ENCODE data around the gene SGCA. TPM values are rescaled to one million over a fixed set of nuclear protein-coding genes. Genes with fewer than 3 reads are reported as not detected.

The SGCA gene
- total and polyA plus RNA-seq, 10 of the 15 experiments (the other 5 are each of a cell fraction or from before 2014, with no cell fraction given), result 0.13 to 2.2 (median 0.50) TPM; not detected in 2

- TF ChIP-seq, protein P1, sequence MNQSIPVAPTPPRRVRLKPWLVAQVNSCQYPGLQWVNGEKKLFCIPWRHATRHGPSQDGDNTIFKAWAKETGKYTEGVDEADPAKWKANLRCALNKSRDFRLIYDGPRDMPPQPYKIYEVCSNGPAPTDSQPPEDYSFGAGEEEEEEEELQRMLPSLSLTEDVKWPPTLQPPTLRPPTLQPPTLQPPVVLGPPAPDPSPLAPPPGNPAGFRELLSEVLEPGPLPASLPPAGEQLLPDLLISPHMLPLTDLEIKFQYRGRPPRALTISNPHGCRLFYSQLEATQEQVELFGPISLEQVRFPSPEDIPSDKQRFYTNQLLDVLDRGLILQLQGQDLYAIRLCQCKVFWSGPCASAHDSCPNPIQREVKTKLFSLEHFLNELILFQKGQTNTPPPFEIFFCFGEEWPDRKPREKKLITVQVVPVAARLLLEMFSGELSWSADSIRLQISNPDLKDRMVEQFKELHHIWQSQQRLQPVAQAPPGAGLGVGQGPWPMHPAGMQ (IDR thresholded peaks at IDR 0.05; ENCODE audit: borderline replicate concordance), result no peak
- TF ChIP-seq NR2F1 (conservative IDR thresholded peaks at IDR 0.05), result no peak
- TF ChIP-seq ZNF24 (IDR thresholded peaks at IDR 0.05), result no peak
- peak; percentile 61 to 69 (median 65) for TF ChIP-seq CTCF (IDR thresholded peaks at IDR 0.05 in 2 of 3, conservative IDR thresholded peaks at IDR 0.05 in 1 of 3; ENCODE audit: control insufficient read depth in 2 of 3, extremely low read depth in 1 of 3, insufficient read depth in 1 of 3, low read depth in 3 of 3, low read length in 3 of 3)
- no peak for TF ChIP-seq CEBPB (IDR thresholded peaks at IDR 0.05; ENCODE audit: borderline replicate concordance in 1 of 2, low read depth in 2 of 2, low read length in 2 of 2)
- TF ChIP-seq MYC (IDR thresholded peaks at IDR 0.05; ENCODE audit: insufficient read depth, insufficient read length, insufficient replicate concordance, low read length, severe bottlenecking), result no peak
- no peak for TF ChIP-seq E4F1 (IDR thresholded peaks at IDR 0.05; ENCODE audit: borderline replicate concordance, partially characterized antibody)
- no peak for TF ChIP-seq TCF3 (IDR thresholded peaks at IDR 0.05; ENCODE audit: borderline replicate concordance, insufficient read depth, low read depth, low read length)
- no peak for TF ChIP-seq E2F4 (IDR thresholded peaks at IDR 0.05; ENCODE audit: low read depth, low read length)
- TF ChIP-seq BHLHE40 (IDR thresholded peaks at IDR 0.05; ENCODE audit: borderline replicate concordance in 1 of 2, low read depth in 2 of 2, low read length in 1 of 2), result peak in 1 of 2 experiments; percentile 33; a peak in 2 of 4 replicates
- TF ChIP-seq, protein P2, sequence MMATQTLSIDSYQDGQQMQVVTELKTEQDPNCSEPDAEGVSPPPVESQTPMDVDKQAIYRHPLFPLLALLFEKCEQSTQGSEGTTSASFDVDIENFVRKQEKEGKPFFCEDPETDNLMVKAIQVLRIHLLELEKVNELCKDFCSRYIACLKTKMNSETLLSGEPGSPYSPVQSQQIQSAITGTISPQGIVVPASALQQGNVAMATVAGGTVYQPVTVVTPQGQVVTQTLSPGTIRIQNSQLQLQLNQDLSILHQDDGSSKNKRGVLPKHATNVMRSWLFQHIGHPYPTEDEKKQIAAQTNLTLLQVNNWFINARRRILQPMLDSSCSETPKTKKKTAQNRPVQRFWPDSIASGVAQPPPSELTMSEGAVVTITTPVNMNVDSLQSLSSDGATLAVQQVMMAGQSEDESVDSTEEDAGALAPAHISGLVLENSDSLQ (IDR thresholded peaks at IDR 0.05), result no peak
- no peak for TF ChIP-seq CEBPZ (IDR thresholded peaks at IDR 0.05; ENCODE audit: low read depth, low read length)
- no peak for TF ChIP-seq CHD2 (IDR thresholded peaks at IDR 0.05; ENCODE audit: borderline replicate concordance, low read depth, low read length)
- no peak for TF ChIP-seq SRF (IDR thresholded peaks at IDR 0.05; ENCODE audit: low read depth in 2 of 2, low read length in 2 of 2)
- no peak for TF ChIP-seq SP1 (IDR thresholded peaks at IDR 0.05; ENCODE audit: low read depth, low read length)
These were observed 12.4 kb downstream of the SGCA start (continued) for GRCh38 chr17:50177983-50178834.

All from GM12878 (cell line).